ENCODE results near the gene CCNY. TPM values are rescaled to one million over a fixed set of nuclear protein-coding genes. Genes with fewer than 3 reads are reported as not detected.

Gene CCNY
- total RNA-seq, 3 donors from 2014 or later = 28.7 to 41.0 (median 36.1) TPM

DNA sequence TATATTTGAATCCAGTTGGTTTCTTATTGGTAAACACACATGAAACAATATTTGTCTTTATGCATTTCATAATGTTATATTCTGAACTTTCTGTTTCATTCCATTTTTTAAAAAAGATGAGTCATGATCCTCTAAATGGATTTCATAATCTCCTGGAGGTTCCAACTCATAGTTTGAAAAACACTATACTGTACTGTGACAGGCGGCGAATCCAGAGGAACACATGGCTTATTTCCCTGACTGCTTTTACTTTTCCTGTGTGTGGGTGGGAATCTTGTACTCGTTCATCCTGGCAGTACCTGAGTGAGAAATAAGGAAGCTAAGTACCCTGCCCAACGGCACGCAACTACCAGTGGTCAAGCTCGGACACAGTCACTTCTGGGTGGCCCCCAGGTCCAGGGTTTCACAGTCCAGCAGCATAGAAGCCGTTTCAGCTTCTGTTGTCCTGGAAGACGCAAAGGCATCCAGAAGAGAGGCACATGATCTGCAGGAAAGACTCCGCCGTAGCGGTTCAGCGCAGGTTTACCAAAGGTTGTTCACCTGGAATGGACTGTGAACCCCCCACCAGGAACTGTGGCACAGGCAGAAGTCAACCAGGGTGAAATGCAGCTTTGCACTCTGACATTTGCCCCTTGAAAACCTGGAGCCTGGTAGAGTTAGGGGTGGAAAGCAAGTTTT lies 117.7 kb downstream of the CCNY start:
- peaks cover 0 to 16% of the 10 kb centered on the region in 2 donors for H3K4me1 ChIP-seq
- H3K27ac ChIP-seq = peak overlapping the region; percentile 11 to 74
- no peaks in the 10 kb centered on the region for H3K36me3 ChIP-seq
- DNase-seq (ENCODE audit: low spot score in 2 of 2) = no peak
- peak overlapping the region; percentile 11 to 48 (median 27) for H3K4me3 ChIP-seq
- H3K9me3 ChIP-seq = no peaks in the 10 kb centered on the region
- intact Hi-C loops (cut with DNase I; ENCODE audit: low total_unique reads) = no loop called here
- no peak for TF ChIP-seq POLR2AphosphoS5 (IDR thresholded peaks at IDR 0.05)
- TF ChIP-seq, protein P1, sequence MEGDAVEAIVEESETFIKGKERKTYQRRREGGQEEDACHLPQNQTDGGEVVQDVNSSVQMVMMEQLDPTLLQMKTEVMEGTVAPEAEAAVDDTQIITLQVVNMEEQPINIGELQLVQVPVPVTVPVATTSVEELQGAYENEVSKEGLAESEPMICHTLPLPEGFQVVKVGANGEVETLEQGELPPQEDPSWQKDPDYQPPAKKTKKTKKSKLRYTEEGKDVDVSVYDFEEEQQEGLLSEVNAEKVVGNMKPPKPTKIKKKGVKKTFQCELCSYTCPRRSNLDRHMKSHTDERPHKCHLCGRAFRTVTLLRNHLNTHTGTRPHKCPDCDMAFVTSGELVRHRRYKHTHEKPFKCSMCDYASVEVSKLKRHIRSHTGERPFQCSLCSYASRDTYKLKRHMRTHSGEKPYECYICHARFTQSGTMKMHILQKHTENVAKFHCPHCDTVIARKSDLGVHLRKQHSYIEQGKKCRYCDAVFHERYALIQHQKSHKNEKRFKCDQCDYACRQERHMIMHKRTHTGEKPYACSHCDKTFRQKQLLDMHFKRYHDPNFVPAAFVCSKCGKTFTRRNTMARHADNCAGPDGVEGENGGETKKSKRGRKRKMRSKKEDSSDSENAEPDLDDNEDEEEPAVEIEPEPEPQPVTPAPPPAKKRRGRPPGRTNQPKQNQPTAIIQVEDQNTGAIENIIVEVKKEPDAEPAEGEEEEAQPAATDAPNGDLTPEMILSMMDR (IDR thresholded peaks at IDR 0.05) = no peak
- no peak for TF ChIP-seq POLR2A (IDR thresholded peaks at IDR 0.05)
- H3K27me3 ChIP-seq = no peaks in the 10 kb centered on the region

DNA sequence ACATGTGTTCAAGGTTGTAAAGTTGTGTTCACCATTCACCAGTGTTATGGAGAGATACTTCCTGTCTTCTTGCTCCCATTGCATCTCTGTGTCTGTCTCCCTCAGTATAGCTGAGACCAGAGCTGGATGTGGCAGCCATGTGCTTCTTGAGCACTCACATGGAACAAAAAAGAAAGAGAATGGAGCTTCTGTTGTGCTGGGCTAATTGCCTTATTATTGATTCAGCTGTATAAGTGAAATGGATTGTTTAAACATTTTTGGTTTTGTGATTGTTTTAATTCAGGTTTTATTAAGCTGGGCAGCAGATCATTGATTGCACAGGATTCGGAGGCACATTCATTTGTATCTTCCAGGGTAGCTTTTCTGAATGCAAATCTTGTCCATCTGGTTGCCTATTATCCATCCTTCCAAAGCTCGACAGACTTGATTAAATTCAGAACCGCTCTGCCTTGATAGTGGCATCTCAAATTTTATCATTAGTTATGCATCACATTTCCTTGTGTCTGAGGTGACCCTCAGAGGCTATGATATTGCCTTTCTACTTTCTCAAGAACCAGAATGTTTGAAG lies 119.9 kb downstream of the CCNY start:
- Histone ChIP-seq H3K4me1 (peaks cover 0 to 7% of the 10 kb centered on the region in 2 donors), H3K27ac (no peak overlapping the region), H3K36me3 (no peaks in the 10 kb centered on the region), H3K27me3 (no peaks in the 10 kb centered on the region), H3K4me3 (no peak overlapping the region), H3K9me3 (no peaks in the 10 kb centered on the region)
- TF ChIP-seq POLR2A (IDR thresholded peaks at IDR 0.05) (no peak), POLR2AphosphoS5 (IDR thresholded peaks at IDR 0.05) (no peak)
- TF ChIP-seq, protein P1 (IDR thresholded peaks at IDR 0.05) = no peak
- DNase-seq (ENCODE audit: low spot score in 2 of 2) = no peak
- intact Hi-C loops (cut with DNase I; ENCODE audit: low total_unique reads) = no loop called here

DNA sequence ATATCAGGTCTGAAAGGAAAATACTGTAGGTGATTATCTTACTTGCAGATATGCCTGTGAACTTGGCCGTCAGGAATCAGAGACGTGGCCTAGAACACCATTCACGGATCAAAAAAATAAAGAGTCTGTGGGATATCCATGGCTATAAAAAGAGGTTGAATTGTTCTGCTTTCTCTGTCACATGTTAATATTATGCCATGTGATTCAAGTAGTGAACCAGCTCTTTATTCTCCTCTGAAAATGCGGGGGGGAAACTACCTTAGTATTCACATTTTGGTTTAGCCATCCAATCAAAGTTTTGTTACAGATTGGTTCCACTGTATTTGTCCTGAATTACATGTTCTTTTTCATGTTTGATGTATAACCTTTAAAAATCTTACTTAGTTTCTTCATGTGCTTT lies 120.5 kb downstream of the CCNY start:
- no peak overlapping the region for H3K27ac ChIP-seq
- peaks cover 0 to 7% of the 10 kb centered on the region in 2 donors for H3K4me1 ChIP-seq
- H3K4me3 ChIP-seq = no peak overlapping the region
- H3K27me3 ChIP-seq = no peaks in the 10 kb centered on the region
- intact Hi-C loops (cut with DNase I; ENCODE audit: low total_unique reads) = no loop called here
- H3K9me3 ChIP-seq = no peaks in the 10 kb centered on the region
- no peaks in the 10 kb centered on the region for H3K36me3 ChIP-seq
- TF ChIP-seq POLR2A (IDR thresholded peaks at IDR 0.05) (no peak), POLR2AphosphoS5 (IDR thresholded peaks at IDR 0.05) (no peak)
- TF ChIP-seq, protein P1 (IDR thresholded peaks at IDR 0.05) = no peak
- no peak for DNase-seq (ENCODE audit: low spot score in 2 of 2)

DNA sequence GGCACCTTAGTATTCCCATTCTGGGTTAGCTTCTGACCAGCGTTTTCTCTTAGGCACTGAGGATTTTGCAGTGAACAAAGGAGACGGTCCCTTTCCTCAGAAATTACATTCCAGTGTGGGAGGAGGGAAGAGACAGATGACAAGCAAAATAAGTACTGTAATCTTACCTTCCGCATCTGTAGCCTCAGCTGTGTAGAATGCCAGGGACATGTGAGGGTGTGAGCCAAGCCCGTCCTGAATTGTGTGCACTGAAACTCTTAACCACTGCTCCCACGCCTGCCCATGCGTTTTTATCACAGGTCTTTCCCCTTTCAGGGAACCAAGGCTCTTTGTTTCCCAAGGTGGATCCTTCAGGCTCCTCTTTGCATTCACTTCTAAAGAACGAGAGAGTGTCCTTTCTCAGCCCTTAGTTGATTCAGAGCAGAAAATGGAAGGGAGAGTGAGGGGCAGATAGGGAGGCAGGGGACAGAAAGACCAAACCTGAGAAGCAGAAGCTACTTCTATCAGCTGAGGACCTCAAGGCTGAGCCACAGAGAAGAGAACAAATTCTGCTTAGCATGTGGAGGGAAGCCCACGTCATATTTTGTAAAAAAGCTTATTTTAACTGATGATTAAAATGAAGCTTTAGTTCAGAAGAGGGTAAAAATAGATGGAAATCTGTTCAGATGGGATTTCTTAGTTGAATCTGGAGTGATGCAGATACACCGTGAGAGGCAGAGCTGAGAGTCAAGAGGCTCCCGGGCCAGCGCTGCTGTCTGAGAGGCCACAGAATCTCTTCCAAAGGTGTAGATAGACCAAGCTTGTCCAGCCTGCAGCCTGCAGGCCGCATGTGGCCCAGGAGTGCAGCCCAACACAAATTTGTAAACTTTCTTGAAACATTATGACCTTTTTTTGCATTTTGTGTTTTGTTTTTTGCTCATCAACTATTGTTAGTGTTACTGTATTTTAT lies 122.5 kb downstream of the CCNY start:
- H3K36me3 ChIP-seq = no peaks in the 10 kb centered on the region
- no peaks in the 10 kb centered on the region for H3K27me3 ChIP-seq
- intact Hi-C loops (cut with DNase I; ENCODE audit: low total_unique reads) = no loop called here
- no peaks in the 10 kb centered on the region for H3K9me3 ChIP-seq
- DNase-seq (ENCODE audit: low spot score in 2 of 2) = no peak
- peaks cover 0 to 7% of the 10 kb centered on the region in 2 donors for H3K4me1 ChIP-seq
- no peak overlapping the region for H3K4me3 ChIP-seq
- TF ChIP-seq, protein P1 (IDR thresholded peaks at IDR 0.05) = no peak
- TF ChIP-seq POLR2A (IDR thresholded peaks at IDR 0.05) = no peak
- no peak for TF ChIP-seq POLR2AphosphoS5 (IDR thresholded peaks at IDR 0.05)
- H3K27ac ChIP-seq = no peak overlapping the region
